K562 (cell line): ENCODE measurements around the gene SCAMP1. TPM values are rescaled to one million over a fixed set of nuclear protein-coding genes. Genes with fewer than 3 reads are reported as not detected.

Experiments used
- CREB1 ChIP-seq, 2 experiments: sonication (generic) in 1 of 2; formaldehyde crosslinking in 1 of 2; IDR thresholded peaks; 2 replicates each; pipeline versions ENCODE4 v1.6.1 to v1.8.0; 2012 to 2022; ENCODE audit warnings: inconsistent platforms in 1 of 2, mild to moderate bottlenecking in 1 of 2, missing genetic modification reagents in 1 of 2, moderate library complexity in 1 of 2
- KAT2B ChIP-seq: IDR thresholded peaks from one replicate; pipeline ENCODE4 v1.6.1; 2012; ENCODE audit warnings: low read depth, mild to moderate bottlenecking, control low read depth, inconsistent platforms, low read length, moderate library complexity
- KAT7 ChIP-seq: sonication (generic); formaldehyde crosslinking; IDR thresholded peaks from 2 replicates; pipeline ENCODE4 v1.8.0; 2022; ENCODE audit warnings: missing genetic modification reagents, mild to moderate bottlenecking, borderline replicate concordance
- PTBP1 ChIP-seq: fragments of 200-400 bp; formaldehyde crosslinking; IDR thresholded peaks from 2 replicates; pipeline ENCODE4 v1.6.1; 2017; ENCODE audit warnings: low read depth, low read length
- RBM39 ChIP-seq: fragments of 200-400 bp; formaldehyde crosslinking; optimal IDR thresholded peaks from 2 replicates; pipeline ENCODE3; 2018; ENCODE audit warnings: low read depth, low read length
- ZBED1 ChIP-seq: IDR thresholded peaks from 2 replicates; pipeline ENCODE4 v1.6.1; 2014
- ZBTB17 ChIP-seq: fragments of 450-650 bp; formaldehyde crosslinking; IDR thresholded peaks from 2 replicates; pipeline ENCODE4 v1.4.0; 2020; ENCODE audit warnings: mild to moderate bottlenecking
- polyA plus RNA-seq, 8 experiments: library from polyadenylated mRNA; depleted of rRNA in 4 of 8; stranded (reverse) in 5 of 8; unstranded in 3 of 8; fragments of >200 nt; fragmentation: Nextera tagmentation in 2 of 8; fragmentation: Illumina TruSeq in 1 of 8; extraction: Ambion mirVana in 2 of 8; extraction: Trizol in 1 of 8; gene quantifications; 2 replicates each; pipeline versions ENCODE4 v1.2.1 to v1.2.3, GENCODE V29; 2011 to 2014; ENCODE audit warnings: inconsistent platforms in 1 of 8, missing spikeins in 1 of 8
- total RNA-seq, 7 experiments: library from RNA; depleted of rRNA in 6 of 7; stranded (reverse); fragments of >200 nt in 6 of 7; fragmentation: Illumina TruSeq in 2 of 7; extraction: Trizol in 2 of 7; gene quantifications; 2 replicates each; pipeline versions ENCODE4 v1.2.1 to v1.2.3, GENCODE V29; 2011 to 2021; ENCODE audit warnings: low replicate concordance in 1 of 7
- TF ChIP-seq, protein P1 (sequence below): sonication (generic); formaldehyde crosslinking; IDR thresholded peaks from 2 replicates; pipeline ENCODE4 v1.8.0; 2022; ENCODE audit warnings: mild to moderate bottlenecking, missing genetic modification reagents, borderline replicate concordance
- TF ChIP-seq, protein P2 (sequence below): sonication (generic); formaldehyde crosslinking; IDR thresholded peaks from 2 replicates; pipeline ENCODE4 v1.9.0; 2022; ENCODE audit warnings: mild to moderate bottlenecking, missing genetic modification reagents
- TF ChIP-seq, protein P3 (sequence below), 2 experiments: IDR thresholded peaks in 1 of 2; conservative IDR thresholded peaks in 1 of 2; 2 replicates each; pipeline ENCODE4 v1.6.1; 2016; ENCODE audit warnings: low read depth in 2 of 2, mild to moderate bottlenecking in 1 of 2, missing compliant biosample characterization in 1 of 2, missing genetic modification characterization in 1 of 2, moderate library complexity in 1 of 2
- TF ChIP-seq, protein P4 (sequence below): fragments of 450-650 bp; IDR thresholded peaks from one replicate; pipeline ENCODE4 v1.6.1; 2018; ENCODE audit warnings: mild to moderate bottlenecking, moderate library complexity; ENCODE audit not compliant: partially characterized antibody
- TF ChIP-seq, protein P5 (sequence below): fragments of 250-450 bp; sonication (Bioruptor Pico); IDR thresholded peaks from 2 replicates; pipeline ENCODE4 v1.5.0; 2020; ENCODE audit warnings: mild to moderate bottlenecking, borderline replicate concordance
- TF ChIP-seq, protein P6 (sequence below): fragments of 250-450 bp; sonication (Bioruptor Pico); IDR thresholded peaks from 2 replicates; pipeline ENCODE4 v1.5.0; 2022; ENCODE audit warnings: mild to moderate bottlenecking

SCAMP1 gene
- total and polyA plus RNA-seq, 9 of the 15 experiments (the other 6 are each of a cell fraction or from before 2014, with no cell fraction given) = 5.4 to 23.9 (median 13.8) TPM

DNA sequence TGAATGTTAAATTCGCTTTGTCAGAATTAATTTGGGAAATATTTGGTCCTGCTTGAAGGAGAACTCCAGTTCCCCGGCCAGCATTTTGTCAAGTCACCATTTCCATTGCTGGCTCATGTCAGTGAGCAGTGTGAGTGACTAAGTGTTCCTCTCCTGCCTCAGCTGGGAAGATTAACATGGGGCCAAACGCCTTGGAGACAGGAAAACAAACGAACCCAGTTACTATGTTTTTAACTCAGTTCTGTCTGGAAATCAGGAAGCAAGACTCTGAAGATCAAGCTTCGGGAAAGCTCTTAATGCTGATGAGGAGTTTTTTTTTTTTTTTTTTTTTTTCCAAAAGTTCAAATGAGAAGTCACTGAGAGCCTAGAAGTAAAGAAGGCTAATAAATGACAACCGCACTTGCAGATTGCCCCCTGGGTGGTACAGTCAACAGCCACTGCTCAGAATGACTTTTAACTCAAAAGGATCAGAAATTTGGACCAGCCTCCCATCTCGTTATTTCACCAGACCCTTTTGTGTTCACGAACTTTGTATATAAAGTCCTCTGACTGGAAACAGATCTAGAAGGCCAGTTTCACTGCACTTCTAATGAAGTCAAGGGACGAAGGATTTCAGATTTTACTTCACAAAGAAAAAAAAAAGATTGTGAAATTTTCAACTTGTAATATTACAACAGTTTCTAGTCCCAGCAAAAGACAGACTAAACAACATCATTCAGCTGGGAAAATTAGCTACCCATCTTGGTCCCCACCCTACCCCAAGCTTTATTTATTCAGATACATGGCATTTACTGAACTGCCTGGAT, 166.8 kb downstream of the SCAMP1 start (continued):
- TF ChIP-seq, protein P1, sequence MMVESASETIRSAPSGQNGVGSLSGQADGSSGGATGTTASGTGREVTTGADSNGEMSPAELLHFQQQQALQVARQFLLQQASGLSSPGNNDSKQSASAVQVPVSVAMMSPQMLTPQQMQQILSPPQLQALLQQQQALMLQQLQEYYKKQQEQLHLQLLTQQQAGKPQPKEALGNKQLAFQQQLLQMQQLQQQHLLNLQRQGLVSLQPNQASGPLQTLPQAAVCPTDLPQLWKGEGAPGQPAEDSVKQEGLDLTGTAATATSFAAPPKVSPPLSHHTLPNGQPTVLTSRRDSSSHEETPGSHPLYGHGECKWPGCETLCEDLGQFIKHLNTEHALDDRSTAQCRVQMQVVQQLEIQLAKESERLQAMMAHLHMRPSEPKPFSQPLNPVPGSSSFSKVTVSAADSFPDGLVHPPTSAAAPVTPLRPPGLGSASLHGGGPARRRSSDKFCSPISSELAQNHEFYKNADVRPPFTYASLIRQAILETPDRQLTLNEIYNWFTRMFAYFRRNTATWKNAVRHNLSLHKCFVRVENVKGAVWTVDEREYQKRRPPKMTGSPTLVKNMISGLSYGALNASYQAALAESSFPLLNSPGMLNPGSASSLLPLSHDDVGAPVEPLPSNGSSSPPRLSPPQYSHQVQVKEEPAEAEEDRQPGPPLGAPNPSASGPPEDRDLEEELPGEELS (CRISPR knock-in tag) = no peak
- TF ChIP-seq KAT7 (CRISPR knock-in tag) (no peak), CREB1 (IDR thresholded peaks at IDR 0.05) (no peak), CREB1 (CRISPR knock-in tag; IDR thresholded peaks at IDR 0.05) (no peak), KAT2B (no peak), ZBTB17 (CRISPR knock-in tag) (no peak), ZBED1 (no peak), PTBP1 (no peak), RBM39 (no peak)
- TF ChIP-seq, protein P2, sequence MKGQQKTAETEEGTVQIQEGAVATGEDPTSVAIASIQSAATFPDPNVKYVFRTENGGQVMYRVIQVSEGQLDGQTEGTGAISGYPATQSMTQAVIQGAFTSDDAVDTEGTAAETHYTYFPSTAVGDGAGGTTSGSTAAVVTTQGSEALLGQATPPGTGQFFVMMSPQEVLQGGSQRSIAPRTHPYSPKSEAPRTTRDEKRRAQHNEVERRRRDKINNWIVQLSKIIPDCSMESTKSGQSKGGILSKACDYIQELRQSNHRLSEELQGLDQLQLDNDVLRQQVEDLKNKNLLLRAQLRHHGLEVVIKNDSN = no peak
- TF ChIP-seq, protein P3, sequence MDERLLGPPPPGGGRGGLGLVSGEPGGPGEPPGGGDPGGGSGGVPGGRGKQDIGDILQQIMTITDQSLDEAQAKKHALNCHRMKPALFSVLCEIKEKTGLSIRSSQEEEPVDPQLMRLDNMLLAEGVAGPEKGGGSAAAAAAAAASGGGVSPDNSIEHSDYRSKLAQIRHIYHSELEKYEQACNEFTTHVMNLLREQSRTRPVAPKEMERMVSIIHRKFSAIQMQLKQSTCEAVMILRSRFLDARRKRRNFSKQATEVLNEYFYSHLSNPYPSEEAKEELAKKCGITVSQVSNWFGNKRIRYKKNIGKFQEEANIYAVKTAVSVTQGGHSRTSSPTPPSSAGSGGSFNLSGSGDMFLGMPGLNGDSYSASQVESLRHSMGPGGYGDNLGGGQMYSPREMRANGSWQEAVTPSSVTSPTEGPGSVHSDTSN (CRISPR knock-in tag; IDR thresholded peaks at IDR 0.05; ENCODE audit: low read depth) = peak; percentile 11; the same call in 1 of the 2 replicates
- TF ChIP-seq, protein P3 (tag; conservative IDR thresholded peaks at IDR 0.05; ENCODE audit: low read depth) = peak; percentile 72
- TF ChIP-seq, protein P4, sequence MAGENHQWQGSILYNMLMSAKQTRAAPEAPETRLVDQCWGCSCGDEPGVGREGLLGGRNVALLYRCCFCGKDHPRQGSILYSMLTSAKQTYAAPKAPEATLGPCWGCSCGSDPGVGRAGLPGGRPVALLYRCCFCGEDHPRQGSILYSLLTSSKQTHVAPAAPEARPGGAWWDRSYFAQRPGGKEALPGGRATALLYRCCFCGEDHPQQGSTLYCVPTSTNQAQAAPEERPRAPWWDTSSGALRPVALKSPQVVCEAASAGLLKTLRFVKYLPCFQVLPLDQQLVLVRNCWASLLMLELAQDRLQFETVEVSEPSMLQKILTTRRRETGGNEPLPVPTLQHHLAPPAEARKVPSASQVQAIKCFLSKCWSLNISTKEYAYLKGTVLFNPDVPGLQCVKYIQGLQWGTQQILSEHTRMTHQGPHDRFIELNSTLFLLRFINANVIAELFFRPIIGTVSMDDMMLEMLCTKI = no peak
- TF ChIP-seq, protein P5, sequence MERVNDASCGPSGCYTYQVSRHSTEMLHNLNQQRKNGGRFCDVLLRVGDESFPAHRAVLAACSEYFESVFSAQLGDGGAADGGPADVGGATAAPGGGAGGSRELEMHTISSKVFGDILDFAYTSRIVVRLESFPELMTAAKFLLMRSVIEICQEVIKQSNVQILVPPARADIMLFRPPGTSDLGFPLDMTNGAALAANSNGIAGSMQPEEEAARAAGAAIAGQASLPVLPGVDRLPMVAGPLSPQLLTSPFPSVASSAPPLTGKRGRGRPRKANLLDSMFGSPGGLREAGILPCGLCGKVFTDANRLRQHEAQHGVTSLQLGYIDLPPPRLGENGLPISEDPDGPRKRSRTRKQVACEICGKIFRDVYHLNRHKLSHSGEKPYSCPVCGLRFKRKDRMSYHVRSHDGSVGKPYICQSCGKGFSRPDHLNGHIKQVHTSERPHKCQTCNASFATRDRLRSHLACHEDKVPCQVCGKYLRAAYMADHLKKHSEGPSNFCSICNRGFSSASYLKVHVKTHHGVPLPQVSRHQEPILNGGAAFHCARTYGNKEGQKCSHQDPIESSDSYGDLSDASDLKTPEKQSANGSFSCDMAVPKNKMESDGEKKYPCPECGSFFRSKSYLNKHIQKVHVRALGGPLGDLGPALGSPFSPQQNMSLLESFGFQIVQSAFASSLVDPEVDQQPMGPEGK (CRISPR knock-in tag) = no peak
- TF ChIP-seq, protein P6, sequence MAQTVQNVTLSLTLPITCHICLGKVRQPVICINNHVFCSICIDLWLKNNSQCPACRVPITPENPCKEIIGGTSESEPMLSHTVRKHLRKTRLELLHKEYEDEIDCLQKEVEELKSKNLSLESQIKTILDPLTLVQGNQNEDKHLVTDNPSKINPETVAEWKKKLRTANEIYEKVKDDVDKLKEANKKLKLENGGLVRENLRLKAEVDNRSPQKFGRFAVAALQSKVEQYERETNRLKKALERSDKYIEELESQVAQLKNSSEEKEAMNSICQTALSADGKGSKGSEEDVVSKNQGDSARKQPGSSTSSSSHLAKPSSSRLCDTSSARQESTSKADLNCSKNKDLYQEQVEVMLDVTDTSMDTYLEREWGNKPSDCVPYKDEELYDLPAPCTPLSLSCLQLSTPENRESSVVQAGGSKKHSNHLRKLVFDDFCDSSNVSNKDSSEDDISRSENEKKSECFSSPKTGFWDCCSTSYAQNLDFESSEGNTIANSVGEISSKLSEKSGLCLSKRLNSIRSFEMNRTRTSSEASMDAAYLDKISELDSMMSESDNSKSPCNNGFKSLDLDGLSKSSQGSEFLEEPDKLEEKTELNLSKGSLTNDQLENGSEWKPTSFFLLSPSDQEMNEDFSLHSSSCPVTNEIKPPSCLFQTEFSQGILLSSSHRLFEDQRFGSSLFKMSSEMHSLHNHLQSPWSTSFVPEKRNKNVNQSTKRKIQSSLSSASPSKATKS (CRISPR knock-in tag) = no peak
